ENCODE data around the gene OSBPL1A. TPM values are rescaled to one million over a fixed set of nuclear protein-coding genes. Genes with fewer than 3 reads are reported as not detected.
"Not testable (repeated sequence)": the region's sequence is repeated elsewhere in the genome, so short reads cannot be mapped to it uniquely, and the experiment has no call there.

OSBPL1A gene
- total RNA-seq, 1 experiment from 2014 or later, result 21.5 TPM

- TF ChIP-seq CTCF (IDR thresholded peaks at IDR 0.05; ENCODE audit: unreplicated experiment), result no peak
- no peaks in the 10 kb centered on the region for H3K27me3 Mint-ChIP-seq (ENCODE audit: insufficient read depth, unreplicated experiment)
- no peak overlapping the region for H3K4me3 Mint-ChIP-seq (ENCODE audit: unreplicated experiment)
- no TSS peak for BruUV-seq (replicated peaks)
- H3K4me1 Mint-ChIP-seq (ENCODE audit: insufficient read depth, unreplicated experiment), result peaks cover 10% of the 10 kb centered on the region
- no peak overlapping the region for H3K27ac Mint-ChIP-seq (ENCODE audit: low read depth, unreplicated experiment)
- DNase-seq (ENCODE audit: unreplicated experiment), result no peak
- intact Hi-C loops (cut with micrococcal nuclease), result no loop called here
- no peaks in the 10 kb centered on the region for H3K9me3 Mint-ChIP-seq (ENCODE audit: unreplicated experiment)
- H3K36me3 Mint-ChIP-seq (ENCODE audit: insufficient read depth, unreplicated experiment), result peaks cover 27% of the 10 kb centered on the region
- ChIA-PET POLR2A (interaction anchor here (0.7 kb wide), 1 partner anchor 239 kb away, joined by 5 read pairs; the partner anchor contains the start of gene OSBPL1A), CTCF (no interaction called here)
These were observed 239.8 kb downstream of the OSBPL1A start for GRCh38 chr18:24157855-24158254.

- POLR2A ChIA-PET, result interaction anchor here (0.7 kb wide), 1 partner anchor 12 kb away, joined by 3 read pairs; no protein-coding TSS in a partner anchor
- Mint-ChIP-seq H3K27me3 (ENCODE audit: insufficient read depth, unreplicated experiment) (no peaks in the 10 kb centered on the region), H3K4me3 (ENCODE audit: unreplicated experiment) (no peak overlapping the region), H3K4me1 (ENCODE audit: insufficient read depth, unreplicated experiment) (no peaks in the 10 kb centered on the region), H3K9me3 (ENCODE audit: unreplicated experiment) (no peaks in the 10 kb centered on the region), H3K36me3 (ENCODE audit: insufficient read depth, unreplicated experiment) (peaks cover 6% of the 10 kb centered on the region), H3K27ac (ENCODE audit: low read depth, unreplicated experiment) (no peak overlapping the region)
- intact Hi-C loops (cut with micrococcal nuclease), result no loop called here
- BruUV-seq (replicated peaks), result no TSS peak
- no peak for TF ChIP-seq CTCF (IDR thresholded peaks at IDR 0.05; ENCODE audit: unreplicated experiment)
- DNase-seq (ENCODE audit: unreplicated experiment), result no peak
- CTCF ChIA-PET, result interaction anchor here (1.4 kb wide), 1 partner anchor 33 kb away, joined by 4 read pairs; no protein-coding TSS in a partner anchor
These were observed 244.2 kb downstream of the OSBPL1A start for GRCh38 chr18:24153397-24153796.

GRCh38 chr18:24149591-24149990 is 248.0 kb downstream of the OSBPL1A start:
- H3K27ac Mint-ChIP-seq (ENCODE audit: low read depth, unreplicated experiment); H3K36me3 Mint-ChIP-seq (ENCODE audit: insufficient read depth, unreplicated experiment); H3K9me3 Mint-ChIP-seq (ENCODE audit: unreplicated experiment); intact Hi-C loops (cut with micrococcal nuclease); H3K4me3 Mint-ChIP-seq (ENCODE audit: unreplicated experiment); DNase-seq (ENCODE audit: unreplicated experiment); H3K4me1 Mint-ChIP-seq (ENCODE audit: insufficient read depth, unreplicated experiment); H3K27me3 Mint-ChIP-seq (ENCODE audit: insufficient read depth, unreplicated experiment); BruUV-seq (replicated peaks): not testable (repeated sequence)
- ChIA-PET POLR2A (interaction anchor here (1.6 kb wide), 1 partner anchor 11 kb away, joined by 4 read pairs; the partner anchor contains the start of gene CABYR), CTCF (interaction anchor here (0.7 to 2.9 kb wide), 2 partner anchors 28 to 50 kb away, joined by 3 to 12 read pairs; no protein-coding TSS in a partner anchor)

DNA sequence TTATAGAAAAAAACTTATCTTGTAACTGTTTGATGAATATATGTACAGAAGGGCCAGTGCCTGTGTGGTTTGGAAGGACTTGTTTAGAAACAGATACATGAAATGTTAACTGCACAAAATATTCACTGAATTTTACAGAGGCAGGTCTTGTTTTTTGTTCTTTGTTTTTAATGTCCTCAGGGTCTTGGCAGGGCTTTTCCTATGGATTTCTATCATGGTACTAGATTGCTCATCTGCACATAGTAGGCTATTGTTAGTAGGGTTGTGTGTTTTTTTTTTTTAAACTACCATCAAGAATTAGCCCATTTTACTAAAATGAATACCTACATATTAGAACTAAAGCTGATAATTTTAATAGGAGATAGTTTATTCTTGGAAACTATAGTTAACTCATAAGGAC is 255.2 kb downstream of the OSBPL1A start:
- Mint-ChIP-seq H3K27ac (ENCODE audit: low read depth, unreplicated experiment) (no peak overlapping the region), H3K4me3 (ENCODE audit: unreplicated experiment) (no peak overlapping the region), H3K9me3 (ENCODE audit: unreplicated experiment) (no peaks in the 10 kb centered on the region), H3K27me3 (ENCODE audit: insufficient read depth, unreplicated experiment) (no peaks in the 10 kb centered on the region), H3K4me1 (ENCODE audit: insufficient read depth, unreplicated experiment) (no peaks in the 10 kb centered on the region), H3K36me3 (ENCODE audit: insufficient read depth, unreplicated experiment) (no peaks in the 10 kb centered on the region)
- intact Hi-C loops (cut with micrococcal nuclease), result no loop called here
- no peak for DNase-seq (ENCODE audit: unreplicated experiment)
- POLR2A ChIA-PET, result no interaction called here
- no TSS peak for BruUV-seq (replicated peaks)
- CTCF ChIA-PET, result interaction anchor here (0.6 kb wide), 1 partner anchor 49 kb away, joined by 4 read pairs; no protein-coding TSS in a partner anchor
- no peak for TF ChIP-seq CTCF (IDR thresholded peaks at IDR 0.05; ENCODE audit: unreplicated experiment)

GRCh38 chr18:24140697-24141096 is 256.9 kb downstream of the OSBPL1A start:
- Mint-ChIP-seq H3K4me1 (ENCODE audit: insufficient read depth, unreplicated experiment) (peaks cover 6% of the 10 kb centered on the region), H3K4me3 (ENCODE audit: unreplicated experiment) (no peak overlapping the region), H3K27me3 (ENCODE audit: insufficient read depth, unreplicated experiment) (no peaks in the 10 kb centered on the region), H3K9me3 (ENCODE audit: unreplicated experiment) (no peaks in the 10 kb centered on the region), H3K36me3 (ENCODE audit: insufficient read depth, unreplicated experiment) (no peaks in the 10 kb centered on the region), H3K27ac (ENCODE audit: low read depth, unreplicated experiment) (no peak overlapping the region)
- ChIA-PET CTCF (interaction anchor here (0.6 kb wide), 1 partner anchor 29 kb away, joined by 3 read pairs; no protein-coding TSS in a partner anchor), POLR2A (no interaction called here)
- DNase-seq (ENCODE audit: unreplicated experiment), result no peak
- intact Hi-C loops (cut with micrococcal nuclease), result no loop called here
- BruUV-seq (replicated peaks), result no TSS peak
- TF ChIP-seq CTCF (IDR thresholded peaks at IDR 0.05; ENCODE audit: unreplicated experiment), result no peak

All from MCF 10A (cell line).